GM15510 (cell line): ENCODE measurements around the gene FSCN2.

Experiments
- POLR2A ChIP-seq: IDR thresholded peaks from 3 replicates; pipeline ENCODE4 v1.6.1; 2011; ENCODE audit warnings: borderline replicate concordance; ENCODE audit not compliant: insufficient read length; ENCODE audit errors: extremely low read depth

The FSCN2 gene

DNA sequence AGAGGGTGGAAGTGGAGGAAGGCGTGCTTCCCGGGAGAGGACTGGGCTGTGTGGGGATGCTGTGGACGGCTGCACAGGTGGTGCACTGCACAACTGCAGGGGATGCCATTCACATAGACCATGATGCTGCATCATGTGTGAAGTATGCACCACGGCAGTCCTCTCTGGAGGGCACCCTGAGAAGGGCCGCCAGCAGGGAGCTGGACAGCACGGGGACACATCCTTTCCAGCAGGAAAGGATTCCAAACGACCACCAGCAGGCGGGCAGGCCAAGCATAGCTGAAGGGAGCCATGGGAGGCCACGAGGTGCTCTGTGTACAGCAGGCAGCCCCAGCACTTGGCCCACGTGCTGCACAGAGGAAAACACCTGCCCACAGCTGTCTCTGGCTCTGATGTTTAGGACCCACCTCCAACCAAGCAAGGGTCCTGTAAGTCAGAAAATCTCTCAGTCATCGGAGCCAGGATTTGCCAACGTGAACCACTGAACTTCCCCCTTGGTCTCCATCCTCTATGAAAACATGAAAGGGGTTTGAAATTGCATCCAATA, 25.6 kb upstream of the FSCN2 start:
- no peak for TF ChIP-seq POLR2A

DNA sequence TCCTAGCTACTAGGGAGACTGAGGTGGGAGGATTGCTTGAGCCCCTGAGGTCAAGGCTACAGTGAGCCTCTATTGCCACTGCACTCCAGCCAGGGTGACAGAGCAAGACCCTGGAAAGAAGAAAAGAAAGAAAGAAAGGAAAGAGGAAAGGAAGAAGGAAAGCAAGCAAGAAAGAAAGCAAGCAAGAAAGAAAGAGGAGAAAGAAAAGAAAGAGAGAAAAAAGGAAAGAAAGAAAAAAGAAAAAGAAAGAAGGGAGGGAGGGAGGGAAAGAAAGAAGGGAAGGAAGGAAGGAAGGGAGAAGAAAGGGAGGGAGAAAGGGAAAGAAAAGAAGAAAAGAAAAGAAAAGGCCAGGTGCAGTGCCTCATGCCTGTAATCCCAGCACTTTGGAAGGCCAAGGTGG, 24.6 kb upstream of the FSCN2 start:
- no peak for TF ChIP-seq POLR2A

DNA sequence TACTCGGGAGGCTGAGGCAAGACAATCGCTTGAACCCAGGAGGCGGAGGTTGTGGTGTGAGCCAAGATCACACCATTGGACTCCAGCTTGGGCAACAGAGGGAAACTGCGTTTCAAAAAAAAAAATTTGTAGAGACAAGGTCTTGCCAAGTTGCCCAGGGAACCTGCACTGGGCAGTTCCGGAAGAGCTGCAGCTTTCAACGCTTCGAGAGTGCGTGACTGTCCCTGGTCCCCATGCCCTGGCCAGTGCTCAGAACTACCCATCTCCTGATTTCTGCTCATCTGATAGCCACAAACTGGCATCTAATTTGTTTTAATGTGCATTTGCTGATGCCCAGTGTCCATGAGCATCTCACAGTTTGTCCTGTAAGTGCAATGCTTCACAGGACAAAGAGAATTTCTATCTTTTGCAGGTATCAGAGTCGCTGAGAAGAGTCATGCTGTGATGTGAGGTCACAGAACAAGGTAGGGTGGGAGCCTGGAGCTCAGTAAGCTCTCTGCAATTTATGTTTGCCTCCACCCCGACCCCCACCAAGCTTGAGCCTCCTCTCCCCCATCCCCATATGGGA, 19.5 kb upstream of the FSCN2 start:
- no peak for TF ChIP-seq POLR2A

DNA sequence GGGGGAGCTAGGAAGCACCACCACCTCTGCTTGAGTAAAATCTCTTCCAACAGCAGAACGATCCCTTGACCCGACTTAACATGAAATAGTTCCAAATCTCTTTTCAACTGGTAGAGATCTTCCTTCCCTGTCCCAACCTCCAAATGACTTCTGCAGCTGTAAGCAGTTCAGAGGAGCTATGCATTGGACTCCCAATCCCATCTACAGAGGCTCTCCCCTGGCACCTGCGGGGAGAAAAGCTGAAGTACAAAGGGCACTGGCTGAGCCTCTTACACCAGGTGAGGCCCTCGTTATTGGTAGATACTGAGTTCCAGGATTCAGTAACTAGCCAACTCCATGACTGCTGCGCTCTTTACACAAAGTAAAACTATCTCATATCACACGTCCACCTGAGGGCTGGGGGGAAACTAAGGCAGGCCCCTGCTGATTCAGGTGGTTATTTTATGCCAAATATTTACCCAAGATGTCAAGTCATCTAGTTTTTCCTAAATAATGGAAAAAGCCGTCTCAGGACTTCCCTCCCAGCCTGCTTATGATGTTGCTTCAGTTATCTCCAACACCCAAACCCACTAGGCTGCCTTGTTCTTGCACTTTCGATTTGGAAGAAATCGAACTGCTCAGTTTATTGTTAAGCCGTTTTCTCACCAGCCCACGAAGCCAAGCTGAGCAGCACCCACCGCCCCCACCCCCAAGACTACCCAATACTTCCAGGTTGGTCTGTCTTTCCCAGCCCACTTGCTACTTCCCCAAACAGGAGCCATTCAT, 18.8 kb upstream of the FSCN2 start:
- TF ChIP-seq POLR2A, result peak; percentile 51

DNA sequence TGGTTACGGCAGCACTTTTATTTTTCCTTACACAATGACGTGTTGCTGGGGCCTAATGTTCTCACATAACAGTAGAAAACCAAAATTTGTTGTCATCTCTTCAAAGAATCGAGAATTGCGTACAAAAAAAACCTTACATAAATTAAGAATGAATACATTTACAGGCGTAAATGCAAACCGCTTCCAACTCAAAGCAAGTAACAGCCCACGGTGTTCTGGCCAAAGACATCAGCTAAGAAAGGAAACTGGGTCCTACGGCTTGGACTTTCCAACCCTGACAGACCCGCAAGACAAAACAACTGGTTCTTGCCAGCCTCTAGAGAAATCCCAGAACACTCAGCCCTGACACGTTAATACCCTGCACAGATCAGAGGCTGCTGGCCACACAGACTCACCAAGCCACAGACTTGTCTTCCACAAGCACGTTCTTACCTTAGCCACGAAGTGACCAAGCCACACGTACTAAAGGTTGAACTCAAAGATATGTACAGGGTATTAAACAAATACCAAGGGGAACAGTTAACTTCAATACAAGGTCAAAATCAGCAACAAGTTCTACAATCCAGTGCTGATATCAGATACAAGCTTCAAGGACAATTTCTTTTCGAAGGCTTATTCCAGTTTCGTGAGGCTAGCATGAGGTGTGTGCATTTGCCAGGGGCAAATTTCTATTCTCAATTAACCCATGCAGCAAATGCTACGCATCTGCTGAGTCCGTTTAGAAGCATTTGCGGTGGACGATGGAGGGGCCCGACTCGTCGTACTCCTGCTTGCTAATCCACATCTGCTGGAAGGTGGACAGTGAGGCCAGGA, 18.0 kb upstream of the FSCN2 start:
- TF ChIP-seq POLR2A, result no peak

DNA sequence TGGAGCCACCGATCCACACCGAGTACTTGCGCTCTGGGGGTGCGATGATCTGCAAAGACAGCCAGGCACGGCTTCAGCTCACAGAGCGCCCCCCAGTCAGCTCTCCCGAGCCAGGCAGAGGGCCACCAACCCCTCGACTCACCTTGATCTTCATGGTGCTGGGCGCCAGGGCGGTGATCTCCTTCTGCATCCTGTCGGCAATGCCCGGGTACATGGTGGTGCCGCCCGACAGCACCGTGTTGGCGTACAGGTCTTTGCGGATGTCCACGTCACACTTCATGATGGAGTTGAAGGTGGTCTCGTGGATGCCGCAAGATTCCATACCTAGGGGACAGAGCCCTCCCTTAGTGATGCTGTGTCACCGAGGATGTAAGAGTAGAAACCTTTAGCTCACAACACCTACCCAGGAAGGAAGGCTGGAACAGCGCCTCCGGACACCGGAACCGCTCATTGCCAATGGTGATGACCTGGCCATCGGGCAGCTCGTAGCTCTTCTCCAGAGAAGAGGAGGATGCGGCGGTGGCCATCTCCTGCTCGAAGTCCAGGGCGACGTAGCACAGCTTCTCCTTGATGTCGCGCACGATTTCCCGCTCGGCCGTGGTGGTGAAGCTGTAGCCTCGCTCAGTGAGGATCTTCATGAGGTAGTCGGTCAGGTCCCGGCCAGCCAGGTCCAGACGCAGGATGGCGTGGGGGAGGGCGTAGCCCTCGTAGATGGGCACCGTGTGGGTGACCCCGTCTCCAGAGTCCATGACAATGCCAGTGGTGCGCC, 17.2 kb upstream of the FSCN2 start:
- peak; percentile 43 for TF ChIP-seq POLR2A

DNA sequence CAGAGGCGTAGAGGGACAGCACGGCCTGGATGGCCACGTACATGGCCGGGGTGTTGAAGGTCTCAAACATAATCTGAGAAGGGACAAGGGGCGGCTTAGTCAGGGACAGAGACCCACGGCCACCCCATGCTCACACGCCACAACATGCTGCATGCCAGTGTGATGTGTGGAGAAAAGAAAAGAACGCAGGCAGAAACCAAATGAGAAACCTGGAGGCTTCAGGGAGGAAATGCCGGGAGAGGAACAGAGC, 16.7 kb upstream of the FSCN2 start:
- no peak for TF ChIP-seq POLR2A

DNA sequence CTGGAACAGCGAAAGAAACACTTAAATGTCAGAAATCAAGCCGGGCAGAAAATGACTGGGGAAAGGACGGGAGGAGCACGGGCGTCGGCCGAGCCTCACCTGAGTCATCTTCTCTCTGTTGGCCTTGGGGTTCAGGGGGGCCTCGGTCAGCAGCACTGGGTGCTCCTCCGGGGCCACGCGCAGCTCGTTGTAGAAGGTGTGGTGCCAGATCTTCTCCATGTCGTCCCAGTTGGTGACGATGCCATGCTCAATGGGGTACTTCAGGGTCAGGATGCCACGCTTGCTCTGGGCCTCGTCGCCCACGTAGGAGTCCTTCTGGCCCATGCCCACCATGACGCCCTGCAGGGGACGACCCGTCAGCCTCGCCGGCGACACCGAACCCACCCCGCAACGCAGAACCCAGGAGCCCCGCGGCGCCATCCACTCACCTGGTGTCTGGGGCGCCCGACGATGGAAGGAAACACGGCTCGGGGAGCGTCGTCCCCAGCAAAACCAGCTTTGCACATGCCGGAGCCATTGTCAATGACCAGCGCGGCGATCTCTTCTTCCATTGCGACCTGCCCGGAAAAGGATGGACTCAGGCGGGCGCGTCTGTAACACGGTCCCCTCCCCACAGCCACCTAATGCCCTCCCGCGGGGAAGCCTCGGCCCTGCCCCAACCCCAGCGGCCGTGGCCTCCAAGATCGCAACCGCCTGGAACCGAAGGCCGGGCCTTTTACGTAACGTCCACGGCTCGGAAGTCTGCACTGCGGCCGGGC, 16.2 kb upstream of the FSCN2 start:
- peak; percentile 23 for TF ChIP-seq POLR2A

DNA sequence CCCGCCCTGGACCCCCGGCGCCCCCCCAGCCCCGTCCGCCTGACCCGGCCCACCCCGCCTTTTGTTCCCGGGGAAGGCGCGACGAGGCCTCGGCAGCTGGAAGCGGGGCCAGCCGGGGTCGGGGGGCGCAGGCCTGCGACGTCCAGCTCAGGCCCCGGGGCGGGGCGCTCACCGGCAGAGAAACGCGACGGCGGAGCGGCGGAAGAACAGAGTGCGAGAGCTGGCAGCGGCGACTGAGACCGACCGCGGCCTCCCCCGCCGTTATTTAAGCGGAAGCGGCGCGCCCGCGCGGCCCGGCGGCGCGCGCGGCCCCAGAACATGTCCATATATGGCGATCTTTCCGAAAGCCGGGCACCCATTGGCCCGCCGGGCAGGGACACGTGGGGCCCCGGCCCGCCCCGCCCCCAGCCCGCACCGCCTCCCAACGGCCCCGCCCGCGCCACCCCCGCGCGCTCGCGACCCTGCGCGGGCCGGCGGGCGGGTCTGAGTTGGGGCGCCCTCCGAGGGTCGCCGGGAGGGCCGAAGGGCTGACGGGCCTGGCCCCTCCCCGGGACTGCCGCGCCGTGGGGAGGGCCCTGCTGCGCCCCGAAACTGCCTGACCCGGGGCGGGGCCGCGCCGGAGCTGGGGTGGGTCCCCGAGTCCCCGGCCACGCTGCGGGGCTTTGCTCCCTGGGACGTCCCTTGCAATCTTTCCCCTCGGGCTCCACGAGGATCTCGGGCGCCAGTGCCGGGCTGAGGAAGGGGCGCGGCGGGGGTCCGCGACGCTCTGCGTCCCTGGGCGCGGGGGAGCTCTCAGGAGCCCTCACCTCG, 15.4 kb upstream of the FSCN2 start, which contains the start of gene ACTG1:
Gene ACTG1, minus strand, starts transcription at position 238 of the 810 bp plus-strand sequence. CDS start 445 bp downstream, outside the sequence.
- peak; percentile 100 for TF ChIP-seq POLR2A

DNA sequence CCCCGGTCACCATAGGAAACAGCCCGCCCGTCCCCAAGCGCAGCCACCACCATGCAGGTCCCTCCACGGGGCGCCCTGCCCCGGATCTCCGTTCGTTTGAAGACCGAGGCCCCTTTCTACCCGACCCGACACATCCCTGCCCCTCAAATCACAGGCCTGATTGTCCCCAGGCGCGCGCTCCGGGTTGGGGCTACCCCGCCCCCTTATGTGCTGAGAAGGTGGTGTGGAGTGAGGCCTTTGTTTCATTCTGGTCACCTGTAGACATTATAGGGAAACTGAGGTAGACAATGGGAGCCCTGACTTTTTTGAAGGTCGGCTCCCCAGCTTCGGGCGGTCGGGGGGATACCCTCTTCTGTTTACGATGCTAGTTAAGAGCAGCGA, 14.8 kb upstream of the FSCN2 start:
- TF ChIP-seq POLR2A, result no peak

DNA sequence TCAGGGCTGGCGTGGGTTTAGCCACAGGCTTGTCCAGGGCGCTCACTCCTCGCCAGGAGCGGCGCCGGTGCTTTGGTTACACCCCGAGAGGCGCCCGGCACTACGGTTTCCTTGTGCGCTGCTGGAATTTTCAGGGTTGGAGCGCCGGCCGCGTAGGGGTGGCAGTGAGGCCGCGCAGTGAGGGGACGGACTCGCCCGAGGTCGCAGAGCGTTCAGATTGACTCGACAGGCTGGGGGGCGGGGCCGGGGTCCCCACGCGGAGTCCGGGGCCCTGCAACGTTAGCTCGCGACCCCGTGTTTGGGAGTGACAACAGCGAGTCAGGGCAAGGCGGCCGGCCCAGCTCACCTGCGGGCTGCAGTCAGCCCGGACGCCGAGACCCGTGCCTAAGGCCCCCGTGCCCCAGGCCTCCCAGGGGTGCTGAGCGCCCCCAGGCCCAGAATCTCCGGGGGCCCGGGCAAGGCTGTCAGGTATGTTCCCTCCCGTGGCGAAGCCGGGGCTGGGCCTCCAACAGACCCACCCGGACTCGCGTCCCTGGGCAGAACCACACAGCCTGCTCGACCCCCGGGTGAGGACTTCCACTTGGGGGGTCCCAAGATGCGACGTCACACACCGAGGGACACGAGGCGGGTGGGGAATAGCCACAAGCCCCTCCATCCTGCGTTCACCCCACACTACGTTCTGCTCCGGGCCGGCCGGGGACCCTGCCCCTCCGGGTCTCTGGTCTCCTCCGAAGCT, 14.3 kb upstream of the FSCN2 start:
- peak; percentile 28 for TF ChIP-seq POLR2A

DNA sequence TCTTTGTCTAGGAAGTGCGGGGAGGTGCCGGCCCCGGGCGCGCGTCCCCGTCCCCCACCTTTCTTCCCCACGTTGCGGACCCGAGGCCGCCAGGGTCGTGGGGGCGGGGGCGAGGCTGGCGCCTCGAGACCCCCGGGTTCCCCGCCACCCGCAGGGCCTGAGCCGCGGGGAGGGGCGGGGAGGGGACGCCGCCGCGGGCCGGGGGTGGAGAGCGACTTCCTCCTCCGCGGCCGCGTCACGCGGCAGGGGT, 13.8 kb upstream of the FSCN2 start:
- TF ChIP-seq POLR2A, result no peak
